Thyroid gland (tissue), 4 donors: ENCODE data around the gene SZRD1. TPM values are rescaled to one million over a fixed set of nuclear protein-coding genes. Genes with fewer than 3 reads are reported as not detected.

Experiments
- DNase-seq, 2 donors: peaks; one replicate each; pipeline ENCODE4 v3.0.0-alpha.2; 2019
- H3K27ac ChIP-seq, 3 donors: fragments of 200-600 bp; sonication (generic); 1 replicate in 2 of 3; 2 replicates in 1 of 3; pipeline ENCODE4 v1.5.1; 2016 to 2019; ENCODE audit warnings: mild to moderate bottlenecking in 1 of 3, moderate library complexity in 1 of 3
- H3K27me3 ChIP-seq: fragments of 200-600 bp; sonication (generic); one replicate; pipeline ENCODE4 v1.5.1; 2019
- H3K36me3 ChIP-seq, 2 donors: fragments of 200-600 bp; sonication (generic); one replicate each; pipeline ENCODE4 v1.5.1; 2016 to 2019
- H3K4me1 ChIP-seq, 2 donors: fragments of 200-600 bp; sonication (generic); one replicate each; pipeline ENCODE4 v1.5.1; 2017 to 2019
- H3K4me3 ChIP-seq, 3 donors: fragments of 200-600 bp; sonication (generic); replicated peaks in 1 of 3; 1 replicate in 2 of 3; 2 replicates in 1 of 3; pipeline ENCODE4 v1.5.1; 2016; ENCODE audit warnings: mild to moderate bottlenecking in 1 of 3
- H3K9me3 ChIP-seq: fragments of 200-600 bp; sonication (generic); one replicate; pipeline ENCODE4 v1.5.1; 2017
- CTCF ChIP-seq, 6 experiments: fragments of 200-600 bp in 3 of 6; fragments of 450-650 bp in 3 of 6; sonication (generic) in 3 of 6; IDR thresholded peaks; one replicate each; pipeline ENCODE4 v1.5.1; 2016 to 2019; ENCODE audit warnings: antibody characterized with exemption in 6 of 6, mild to moderate bottlenecking in 2 of 6, inconsistent platforms in 1 of 6, moderate library complexity in 1 of 6
- POLR2A ChIP-seq, 2 donors: fragments of 450-650 bp; IDR thresholded peaks; one replicate each; pipeline ENCODE4 v1.6.1; 2017; ENCODE audit warnings: antibody characterized with exemption in 2 of 2, mild to moderate bottlenecking in 2 of 2, moderate library complexity in 1 of 2
- WGBS, 2 donors: methylation state at CpG; one replicate each; pipeline ENCODE4 v1.1.5; 2017; 5-methylcytosine and 5-hydroxymethylcytosine counted together
- intact Hi-C: fragments of 100-400 bp; cut with DNase I; formaldehyde crosslinking; loops from one replicate; pipeline ENCODE4 v1.15.1; 2023
- total RNA-seq, 4 donors: library from RNA; depleted of rRNA; stranded (reverse); fragments of >200 nt; gene quantifications; one replicate each; pipeline ENCODE4 v1.2.3, GENCODE V29; 2016

SZRD1 gene
- total RNA-seq, 4 donors from 2014 or later = 59.4 to 82.8 (median 74.4) TPM

- Histone ChIP-seq H3K27me3 (no peaks in the 10 kb centered on the region), H3K36me3 (no peaks in the 10 kb centered on the region), H3K4me3 (no peak overlapping the region), H3K27ac (no peak overlapping the region), H3K4me1 (peaks cover 14 to 25% of the 10 kb centered on the region in 2 donors), H3K9me3 (no peaks in the 10 kb centered on the region)
- 95% methylated on average over 14 of the region's 14 CpGs for WGBS, 2 donors
- intact Hi-C loops = no loop called here
- no peak for TF ChIP-seq CTCF (IDR thresholded peaks at IDR 0.05)
- no peak for DNase-seq
Measured at GRCh38 chr1:16348414-16349182, 18.4 kb upstream of the SZRD1 start.

- Histone ChIP-seq H3K36me3 (no peaks in the 10 kb centered on the region), H3K9me3 (no peaks in the 10 kb centered on the region), H3K27me3 (no peaks in the 10 kb centered on the region), H3K4me3 (no peak overlapping the region), H3K4me1 (peaks cover 14 to 25% of the 10 kb centered on the region in 2 donors), H3K27ac (no peak overlapping the region)
- TF ChIP-seq POLR2A (IDR thresholded peaks at IDR 0.05) (no peak), CTCF (IDR thresholded peaks at IDR 0.05) (no peak)
- DNase-seq = no peak
- 59 to 79% methylated on average over 2 of the region's 2 CpGs for WGBS, 2 donors
- intact Hi-C loops = loop anchor here (10.0 kb wide), 1 partner anchor 105 kb away; no protein-coding TSS in a partner anchor
Measured at GRCh38 chr1:16349847-16350406, 17.1 kb upstream of the SZRD1 start.

GRCh38 chr1:16351456-16351993 lies 15.5 kb upstream of the SZRD1 start:
- Histone ChIP-seq H3K27ac (peak overlapping the region; percentile 91 to 96 (median 96)), H3K27me3 (no peaks in the 10 kb centered on the region), H3K9me3 (no peaks in the 10 kb centered on the region), H3K36me3 (no peaks in the 10 kb centered on the region), H3K4me1 (peaks cover 14 to 25% of the 10 kb centered on the region in 2 donors), H3K4me3 (peak overlapping the region; percentile 50 to 73 (median 72))
- intact Hi-C loops = loop anchor here (10.0 kb wide), 1 partner anchor 107 kb away; no protein-coding TSS in a partner anchor
- TF ChIP-seq CTCF (IDR thresholded peaks at IDR 0.05) (no peak), POLR2A (IDR thresholded peaks at IDR 0.05) (no peak)
- peak; percentile 26 to 33 for DNase-seq
- 1% methylated on average over 20 of the region's 20 CpGs for WGBS, 2 donors

DNA sequence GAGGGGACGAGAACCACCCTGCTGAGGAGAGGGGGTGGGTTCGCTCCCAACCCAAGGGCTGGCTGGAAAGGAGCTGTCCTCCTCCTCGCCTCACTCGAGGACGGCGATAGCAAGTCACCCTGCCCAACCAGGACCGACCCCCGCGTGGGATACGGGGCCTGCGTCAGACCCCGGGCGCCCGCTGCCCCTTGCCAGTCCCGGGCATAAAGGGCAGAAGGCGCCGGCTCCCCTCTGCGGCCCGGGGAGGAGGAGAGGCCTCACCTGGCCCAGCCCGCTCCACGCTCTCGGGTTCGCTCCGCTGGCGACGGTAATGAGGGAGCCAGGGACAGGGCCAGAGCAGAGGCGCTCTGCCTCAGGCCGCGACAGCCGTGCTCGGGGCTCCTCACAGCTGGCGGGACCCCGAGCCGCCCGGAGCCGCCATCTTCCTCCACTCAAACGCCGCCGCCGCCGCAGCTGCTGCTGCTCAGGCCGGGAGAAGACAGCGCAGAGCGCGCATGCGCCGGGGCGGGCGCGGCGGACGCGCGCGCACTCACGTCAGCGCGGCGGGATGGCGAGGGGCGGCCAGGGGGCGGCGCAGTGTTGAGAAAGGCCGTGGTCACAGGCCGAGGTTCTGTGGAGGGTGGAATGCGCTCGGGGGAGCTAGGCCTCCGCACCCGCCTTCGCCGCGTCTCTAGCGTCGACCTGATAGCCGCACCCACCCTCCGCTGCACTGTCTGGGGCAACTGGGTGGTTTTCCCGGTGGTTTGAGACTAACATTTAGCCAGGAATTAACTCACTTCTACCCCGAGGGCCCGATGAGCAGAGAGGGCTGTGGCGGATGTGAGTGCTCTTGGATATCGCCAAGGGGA lies 14.8 kb upstream of the SZRD1 start, which contains the start of gene FBXO42:
FBXO42 (minus strand) TSS at position 487 of the 848 bp plus-strand sequence. CDS start 37,062 bp downstream, outside the sequence.
- TF ChIP-seq CTCF (IDR thresholded peaks at IDR 0.05) (peak in 4 of 6 experiments; percentile 12 to 48 (median 42)), POLR2A (IDR thresholded peaks at IDR 0.05) (peak; percentile 71 to 98)
- H3K27ac ChIP-seq = peak within 1 kb of the TSS; percentile 91 to 96 (median 96)
- no peaks in the 10 kb centered on the region for H3K36me3 ChIP-seq
- DNase-seq = peak; percentile 89 to 91
- H3K4me3 ChIP-seq = peak within 1 kb of the TSS; percentile 50 to 73 (median 72)
- intact Hi-C loops = loop anchor here (10.0 kb wide), 1 partner anchor 107 kb away; no protein-coding TSS in a partner anchor
- H3K27me3 ChIP-seq = no peaks in the 10 kb centered on the region
- WGBS, 2 donors = 0% methylated on average over 5 to 26 of the region's 81 CpGs
- H3K9me3 ChIP-seq = no peaks in the 10 kb centered on the region
- H3K4me1 ChIP-seq = peaks cover 14 to 25% of the 10 kb centered on the region in 2 donors
